ENCODE measurements around the gene NEDD4.

Gene NEDD4

GRCh38 chr15:55879181-55879580 lies 114.2 kb downstream of the NEDD4 start:
- no peaks in the 10 kb centered on the region for H4K20me1 ChIP-seq (ENCODE audit: insufficient read depth)
- no peaks in the 10 kb centered on the region for H3K36me3 ChIP-seq (ENCODE audit: insufficient read depth)
- no peaks in the 10 kb centered on the region for H3K27me3 ChIP-seq (ENCODE audit: insufficient read depth, low read depth)
- H3K9ac ChIP-seq = no peak overlapping the region
- H2AFZ ChIP-seq (ENCODE audit: low read depth) = no peak overlapping the region
- TF ChIP-seq, protein P1, sequence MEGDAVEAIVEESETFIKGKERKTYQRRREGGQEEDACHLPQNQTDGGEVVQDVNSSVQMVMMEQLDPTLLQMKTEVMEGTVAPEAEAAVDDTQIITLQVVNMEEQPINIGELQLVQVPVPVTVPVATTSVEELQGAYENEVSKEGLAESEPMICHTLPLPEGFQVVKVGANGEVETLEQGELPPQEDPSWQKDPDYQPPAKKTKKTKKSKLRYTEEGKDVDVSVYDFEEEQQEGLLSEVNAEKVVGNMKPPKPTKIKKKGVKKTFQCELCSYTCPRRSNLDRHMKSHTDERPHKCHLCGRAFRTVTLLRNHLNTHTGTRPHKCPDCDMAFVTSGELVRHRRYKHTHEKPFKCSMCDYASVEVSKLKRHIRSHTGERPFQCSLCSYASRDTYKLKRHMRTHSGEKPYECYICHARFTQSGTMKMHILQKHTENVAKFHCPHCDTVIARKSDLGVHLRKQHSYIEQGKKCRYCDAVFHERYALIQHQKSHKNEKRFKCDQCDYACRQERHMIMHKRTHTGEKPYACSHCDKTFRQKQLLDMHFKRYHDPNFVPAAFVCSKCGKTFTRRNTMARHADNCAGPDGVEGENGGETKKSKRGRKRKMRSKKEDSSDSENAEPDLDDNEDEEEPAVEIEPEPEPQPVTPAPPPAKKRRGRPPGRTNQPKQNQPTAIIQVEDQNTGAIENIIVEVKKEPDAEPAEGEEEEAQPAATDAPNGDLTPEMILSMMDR (conservative IDR thresholded peaks at IDR 0.05; ENCODE audit: low read depth, low read length) = no peak
- no peak overlapping the region for H3K4me3 ChIP-seq (IDR thresholded peaks at IDR 0.05; ENCODE audit: insufficient read depth, low read depth, low read length)
- H3K4me1 ChIP-seq (ENCODE audit: low read depth, poor library complexity, severe bottlenecking) = no peaks in the 10 kb centered on the region
- H3K4me2 ChIP-seq = no peak overlapping the region
- H3K27ac ChIP-seq = no peak overlapping the region
- no peaks in the 10 kb centered on the region for H3K79me2 ChIP-seq (ENCODE audit: insufficient read depth, low read depth)

- no peak overlapping the region for H3K4me2 ChIP-seq
- H2AFZ ChIP-seq (ENCODE audit: low read depth) = no peak overlapping the region
- H3K4me3 ChIP-seq (IDR thresholded peaks at IDR 0.05; ENCODE audit: insufficient read depth, low read depth, low read length) = no peak overlapping the region
- H3K27me3 ChIP-seq (ENCODE audit: insufficient read depth, low read depth) = no peaks in the 10 kb centered on the region
- TF ChIP-seq, protein P1 (conservative IDR thresholded peaks at IDR 0.05; ENCODE audit: low read depth, low read length) = no peak
- no peaks in the 10 kb centered on the region for H3K79me2 ChIP-seq (ENCODE audit: insufficient read depth, low read depth)
- H3K36me3 ChIP-seq (ENCODE audit: insufficient read depth) = no peaks in the 10 kb centered on the region
- H3K27ac ChIP-seq = no peak overlapping the region
- no peaks in the 10 kb centered on the region for H3K4me1 ChIP-seq (ENCODE audit: low read depth, poor library complexity, severe bottlenecking)
- H3K9ac ChIP-seq = no peak overlapping the region
- no peaks in the 10 kb centered on the region for H4K20me1 ChIP-seq (ENCODE audit: insufficient read depth)
Measured at GRCh38 chr15:55873024-55873720, 120.2 kb downstream of the NEDD4 start.

DNA sequence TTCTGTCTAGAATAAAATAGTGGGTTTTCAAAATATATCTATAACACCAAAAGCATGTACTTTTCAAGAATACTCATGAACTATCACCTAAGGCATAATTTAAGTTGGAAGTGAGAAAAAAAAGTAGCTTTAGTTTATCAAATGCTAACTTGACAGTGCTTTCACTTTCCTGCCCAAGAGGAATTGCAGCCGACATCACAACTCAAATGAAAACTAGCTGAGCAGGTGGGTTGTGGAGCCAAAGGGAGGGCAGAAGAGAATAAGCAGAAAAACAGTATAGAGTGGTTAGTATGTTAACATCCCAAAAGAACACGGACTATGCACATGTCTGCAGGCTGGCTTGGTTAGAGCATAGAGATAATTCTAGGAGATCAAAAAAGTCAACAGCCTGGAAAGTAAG lies 120.9 kb downstream of the NEDD4 start:
- no peaks in the 10 kb centered on the region for H4K20me1 ChIP-seq (ENCODE audit: insufficient read depth)
- no peaks in the 10 kb centered on the region for H3K4me1 ChIP-seq (ENCODE audit: low read depth, poor library complexity, severe bottlenecking)
- H3K4me2 ChIP-seq = no peak overlapping the region
- no peak overlapping the region for H3K27ac ChIP-seq
- no peak overlapping the region for H3K9ac ChIP-seq
- H2AFZ ChIP-seq (ENCODE audit: low read depth) = no peak overlapping the region
- no peaks in the 10 kb centered on the region for H3K79me2 ChIP-seq (ENCODE audit: insufficient read depth, low read depth)
- TF ChIP-seq, protein P1 (conservative IDR thresholded peaks at IDR 0.05; ENCODE audit: low read depth, low read length) = no peak
- H3K27me3 ChIP-seq (ENCODE audit: insufficient read depth, low read depth) = no peaks in the 10 kb centered on the region
- H3K36me3 ChIP-seq (ENCODE audit: insufficient read depth) = no peaks in the 10 kb centered on the region
- H3K4me3 ChIP-seq (IDR thresholded peaks at IDR 0.05; ENCODE audit: insufficient read depth, low read depth, low read length) = no peak overlapping the region

DNA sequence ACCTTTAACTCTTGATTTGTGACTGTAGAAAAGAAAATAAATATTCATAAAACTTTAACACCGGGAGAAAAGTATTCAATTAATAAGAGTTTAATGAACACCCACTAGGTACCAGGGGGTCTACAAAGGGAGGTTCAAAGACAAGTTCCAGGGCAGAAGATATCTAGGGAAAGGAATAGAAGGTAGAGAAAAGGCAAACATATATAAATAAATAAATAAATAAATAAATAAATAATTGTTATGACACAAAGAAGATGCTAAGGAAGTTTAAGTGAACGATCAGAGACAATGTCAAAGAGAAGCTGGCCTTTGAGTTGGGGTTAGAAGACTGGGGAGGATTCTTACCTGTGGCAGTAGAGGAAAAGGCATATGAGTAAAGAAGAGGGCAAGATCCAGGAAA lies 123.8 kb downstream of the NEDD4 start:
- H3K79me2 ChIP-seq (ENCODE audit: insufficient read depth, low read depth) = no peaks in the 10 kb centered on the region
- no peaks in the 10 kb centered on the region for H3K36me3 ChIP-seq (ENCODE audit: insufficient read depth)
- no peaks in the 10 kb centered on the region for H3K4me1 ChIP-seq (ENCODE audit: low read depth, poor library complexity, severe bottlenecking)
- no peak overlapping the region for H3K4me2 ChIP-seq
- H3K4me3 ChIP-seq (IDR thresholded peaks at IDR 0.05; ENCODE audit: insufficient read depth, low read depth, low read length) = no peak overlapping the region
- H3K27me3 ChIP-seq (ENCODE audit: insufficient read depth, low read depth) = no peaks in the 10 kb centered on the region
- H2AFZ ChIP-seq (ENCODE audit: low read depth) = no peak overlapping the region
- TF ChIP-seq, protein P1 (conservative IDR thresholded peaks at IDR 0.05; ENCODE audit: low read depth, low read length) = no peak
- no peak overlapping the region for H3K9ac ChIP-seq
- no peak overlapping the region for H3K27ac ChIP-seq
- no peaks in the 10 kb centered on the region for H4K20me1 ChIP-seq (ENCODE audit: insufficient read depth)
